HepG2 (cell line): ENCODE results near the gene TMEM97. TPM values are rescaled to one million over a fixed set of nuclear protein-coding genes. Genes with fewer than 3 reads are reported as not detected.
A peak's percentile ranks its signal among the peaks of the same experiment; 100 is the strongest.

Experiments used
- ADNP ChIP-seq: sonication (generic); formaldehyde crosslinking; IDR thresholded peaks from 2 replicates; pipeline ENCODE4 v1.4.0; 2020; ENCODE audit warnings: missing genetic modification reagents
- KLF16 ChIP-seq, 2 experiments: sonication (generic) in 1 of 2; formaldehyde crosslinking in 1 of 2; IDR thresholded peaks; 2 replicates each; pipeline versions ENCODE4 v1.6.1 to v1.8.0; 2016 to 2023; ENCODE audit warnings: missing genetic modification reagents in 2 of 2, missing compliant biosample characterization in 1 of 2
- MAFK ChIP-seq, 2 experiments: IDR thresholded peaks in 1 of 2; conservative IDR thresholded peaks in 1 of 2; 2 replicates each; pipeline ENCODE4 v1.6.1; 2011; ENCODE audit warnings: improper control_type of control experiment in 2 of 2, low read length in 2 of 2
- MED1 ChIP-seq: sonication (generic); formaldehyde crosslinking; IDR thresholded peaks from 2 replicates; pipeline ENCODE4 v1.4.0; 2020; ENCODE audit warnings: missing genetic modification reagents
- PAX8 ChIP-seq: sonication (generic); formaldehyde crosslinking; IDR thresholded peaks from 2 replicates; pipeline ENCODE4 v1.8.0; 2022; ENCODE audit warnings: mild to moderate bottlenecking, missing genetic modification reagents, borderline replicate concordance
- PRPF4 ChIP-seq: fragments of 200-400 bp; formaldehyde crosslinking; IDR thresholded peaks from 2 replicates; pipeline ENCODE4 v1.6.1; 2016; ENCODE audit warnings: low read length, low read depth; ENCODE audit not compliant: poor library complexity, severe bottlenecking
- REPIN1 ChIP-seq: sonication (generic); formaldehyde crosslinking; IDR thresholded peaks from 2 replicates; pipeline ENCODE4 v1.8.0; 2022; ENCODE audit warnings: missing genetic modification reagents, low read depth, mild to moderate bottlenecking, borderline replicate concordance
- SUZ12 ChIP-seq: fragments of 150-350 bp; IDR thresholded peaks from 2 replicates; pipeline ENCODE4 v1.6.1; 2014; ENCODE audit warnings: low read depth, low read length
- YY1 ChIP-seq: IDR thresholded peaks from 2 replicates; pipeline ENCODE4 v1.6.1; 2011; ENCODE audit warnings: low read length, low read depth, moderate library complexity, mild to moderate bottlenecking; ENCODE audit not compliant: insufficient read depth, insufficient replicate concordance
- ZBTB7A ChIP-seq: sonication (generic); formaldehyde crosslinking; IDR thresholded peaks from 2 replicates; pipeline ENCODE4 v1.8.0; 2022; ENCODE audit warnings: mild to moderate bottlenecking, missing genetic modification reagents
- ZFYVE20 ChIP-seq: sonication (generic); formaldehyde crosslinking; IDR thresholded peaks from 2 replicates; pipeline ENCODE4 v1.8.0; 2023; ENCODE audit warnings: low read depth, mild to moderate bottlenecking, moderate library complexity, missing genetic modification reagents, borderline replicate concordance
- ZMYM2 ChIP-seq: sonication (generic); formaldehyde crosslinking; IDR thresholded peaks from 2 replicates; pipeline ENCODE4 v1.8.0; 2022; ENCODE audit warnings: mild to moderate bottlenecking, missing genetic modification reagents
- ZNF225 ChIP-seq: sonication (generic); formaldehyde crosslinking; IDR thresholded peaks from 2 replicates; pipeline ENCODE4 v1.4.0; 2020; ENCODE audit warnings: mild to moderate bottlenecking, missing genetic modification reagents
- ZNF441 ChIP-seq: sonication (generic); formaldehyde crosslinking; IDR thresholded peaks from 2 replicates; pipeline ENCODE4 v1.7.0; 2021; ENCODE audit warnings: missing genetic modification reagents, borderline replicate concordance
- ZNF629 ChIP-seq: sonication (generic); formaldehyde crosslinking; conservative IDR thresholded peaks from 2 replicates; pipeline ENCODE4 v1.5.0; 2020; ENCODE audit warnings: missing genetic modification reagents
- polyA plus RNA-seq, 8 experiments: library from polyadenylated mRNA; depleted of rRNA in 3 of 8; stranded (reverse) in 7 of 8; unstranded in 1 of 8; fragments of >200 nt; fragmentation: Illumina TruSeq in 4 of 8; extraction: Trizol in 4 of 8; gene quantifications; 2 replicates each; pipeline versions ENCODE4 v1.2.1 to v1.2.3, GENCODE V29; 2011 to 2016; ENCODE audit warnings: low read depth in 4 of 8, missing spikeins in 1 of 8, mixed read lengths in 1 of 8; ENCODE audit not compliant: insufficient read depth in 1 of 8
- total RNA-seq, 5 experiments: library from RNA; depleted of rRNA; stranded (reverse); fragments of >200 nt; fragmentation: Illumina TruSeq; extraction: Trizol; gene quantifications; 2 replicates each; pipeline ENCODE4 v1.2.3, GENCODE V29; 2016; ENCODE audit warnings: low read depth in 1 of 5
- TF ChIP-seq, protein P1 (sequence below): IDR thresholded peaks from 2 replicates; pipeline ENCODE4 v1.4.0; 2020; ENCODE audit warnings: mild to moderate bottlenecking, missing genetic modification reagents
- TF ChIP-seq, protein P2 (sequence below): sonication (generic); formaldehyde crosslinking; IDR thresholded peaks from 2 replicates; pipeline ENCODE4 v1.4.0; 2020; ENCODE audit warnings: mild to moderate bottlenecking, low read depth, missing genetic modification reagents
- TF ChIP-seq, protein P3 (sequence below): sonication (generic); formaldehyde crosslinking; IDR thresholded peaks from 2 replicates; pipeline ENCODE4 v1.4.0; 2020; ENCODE audit warnings: missing genetic modification reagents, borderline replicate concordance

Gene TMEM97
- total and polyA plus RNA-seq, 2 of the 13 experiments (the other 11 are each of a cell fraction or from before 2014, with no cell fraction given): 69.6 to 137 TPM

DNA sequence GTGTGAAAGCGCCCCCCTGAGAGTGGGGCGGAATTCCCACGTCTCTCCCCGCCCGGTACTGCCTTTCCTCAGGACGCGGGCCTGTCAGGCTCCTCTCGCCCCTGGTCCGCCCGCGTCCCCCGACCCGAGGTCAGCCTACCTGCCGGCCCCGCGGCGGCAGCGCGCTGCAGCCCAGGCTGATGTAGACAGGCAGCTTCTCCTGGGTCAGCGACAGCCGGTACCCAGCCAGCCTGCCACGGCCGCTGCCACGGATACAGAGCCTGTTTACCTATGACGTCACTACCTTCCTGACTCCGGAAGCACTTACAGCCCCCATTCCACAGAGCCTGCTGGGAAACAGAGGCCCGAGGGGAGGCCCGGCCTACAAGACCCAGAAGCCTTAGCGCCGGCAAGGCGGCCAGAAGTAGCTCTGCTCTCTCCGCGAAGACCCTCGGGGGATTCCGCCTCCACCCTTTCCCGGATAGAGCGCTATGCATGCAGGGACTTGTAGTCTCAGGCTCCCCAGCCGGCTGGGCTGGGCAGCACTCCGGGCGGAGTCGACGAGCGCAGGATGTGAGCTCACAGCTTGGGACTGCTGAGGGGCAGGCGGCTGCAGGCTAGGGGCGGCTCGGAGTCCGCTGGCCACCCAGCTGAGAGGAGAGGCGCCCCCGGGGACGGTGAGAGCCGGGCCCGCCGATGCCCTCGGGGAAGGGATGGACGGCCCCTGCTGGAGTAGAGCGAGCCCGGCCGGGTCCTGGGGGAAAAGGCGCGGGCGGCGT, 16.4 kb downstream of the TMEM97 start, which contains the start of the genes IFT20 and TNFAIP1 (continued):
- TF ChIP-seq, protein P1, sequence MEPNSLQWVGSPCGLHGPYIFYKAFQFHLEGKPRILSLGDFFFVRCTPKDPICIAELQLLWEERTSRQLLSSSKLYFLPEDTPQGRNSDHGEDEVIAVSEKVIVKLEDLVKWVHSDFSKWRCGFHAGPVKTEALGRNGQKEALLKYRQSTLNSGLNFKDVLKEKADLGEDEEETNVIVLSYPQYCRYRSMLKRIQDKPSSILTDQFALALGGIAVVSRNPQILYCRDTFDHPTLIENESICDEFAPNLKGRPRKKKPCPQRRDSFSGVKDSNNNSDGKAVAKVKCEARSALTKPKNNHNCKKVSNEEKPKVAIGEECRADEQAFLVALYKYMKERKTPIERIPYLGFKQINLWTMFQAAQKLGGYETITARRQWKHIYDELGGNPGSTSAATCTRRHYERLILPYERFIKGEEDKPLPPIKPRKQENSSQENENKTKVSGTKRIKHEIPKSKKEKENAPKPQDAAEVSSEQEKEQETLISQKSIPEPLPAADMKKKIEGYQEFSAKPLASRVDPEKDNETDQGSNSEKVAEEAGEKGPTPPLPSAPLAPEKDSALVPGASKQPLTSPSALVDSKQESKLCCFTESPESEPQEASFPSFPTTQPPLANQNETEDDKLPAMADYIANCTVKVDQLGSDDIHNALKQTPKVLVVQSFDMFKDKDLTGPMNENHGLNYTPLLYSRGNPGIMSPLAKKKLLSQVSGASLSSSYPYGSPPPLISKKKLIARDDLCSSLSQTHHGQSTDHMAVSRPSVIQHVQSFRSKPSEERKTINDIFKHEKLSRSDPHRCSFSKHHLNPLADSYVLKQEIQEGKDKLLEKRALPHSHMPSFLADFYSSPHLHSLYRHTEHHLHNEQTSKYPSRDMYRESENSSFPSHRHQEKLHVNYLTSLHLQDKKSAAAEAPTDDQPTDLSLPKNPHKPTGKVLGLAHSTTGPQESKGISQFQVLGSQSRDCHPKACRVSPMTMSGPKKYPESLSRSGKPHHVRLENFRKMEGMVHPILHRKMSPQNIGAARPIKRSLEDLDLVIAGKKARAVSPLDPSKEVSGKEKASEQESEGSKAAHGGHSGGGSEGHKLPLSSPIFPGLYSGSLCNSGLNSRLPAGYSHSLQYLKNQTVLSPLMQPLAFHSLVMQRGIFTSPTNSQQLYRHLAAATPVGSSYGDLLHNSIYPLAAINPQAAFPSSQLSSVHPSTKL (CRISPR knock-in tag): peak; percentile 51
- TF ChIP-seq PAX8 (CRISPR knock-in tag): 0 out of 2 replicates have a peak, but pooled peaks have one; percentile 30
- 0 out of 2 replicates have a peak, but pooled peaks have one; percentile 6 for TF ChIP-seq ZNF225 (CRISPR knock-in tag)
- no peak for TF ChIP-seq ADNP
- TF ChIP-seq MAFK (conservative IDR thresholded peaks at IDR 0.05 in 1 of 2, IDR thresholded peaks at IDR 0.05 in 1 of 2; ENCODE audit: low read length in 2 of 2): no peak
- peak; percentile 72; the same call in 1 of the 2 replicates for TF ChIP-seq REPIN1 (CRISPR knock-in tag)
- TF ChIP-seq YY1: peak; percentile 82
- TF ChIP-seq ZNF629 (CRISPR knock-in tag): 0 out of 2 replicates have a peak, but pooled peaks have one; percentile 4
- TF ChIP-seq, protein P2, sequence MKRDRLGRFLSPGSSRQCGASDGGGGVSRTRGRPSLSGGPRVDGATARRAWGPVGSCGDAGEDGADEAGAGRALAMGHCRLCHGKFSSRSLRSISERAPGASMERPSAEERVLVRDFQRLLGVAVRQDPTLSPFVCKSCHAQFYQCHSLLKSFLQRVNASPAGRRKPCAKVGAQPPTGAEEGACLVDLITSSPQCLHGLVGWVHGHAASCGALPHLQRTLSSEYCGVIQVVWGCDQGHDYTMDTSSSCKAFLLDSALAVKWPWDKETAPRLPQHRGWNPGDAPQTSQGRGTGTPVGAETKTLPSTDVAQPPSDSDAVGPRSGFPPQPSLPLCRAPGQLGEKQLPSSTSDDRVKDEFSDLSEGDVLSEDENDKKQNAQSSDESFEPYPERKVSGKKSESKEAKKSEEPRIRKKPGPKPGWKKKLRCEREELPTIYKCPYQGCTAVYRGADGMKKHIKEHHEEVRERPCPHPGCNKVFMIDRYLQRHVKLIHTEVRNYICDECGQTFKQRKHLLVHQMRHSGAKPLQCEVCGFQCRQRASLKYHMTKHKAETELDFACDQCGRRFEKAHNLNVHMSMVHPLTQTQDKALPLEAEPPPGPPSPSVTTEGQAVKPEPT (CRISPR knock-in tag): peak; percentile 77; the same call in 1 of the 2 replicates
- TF ChIP-seq MED1 (CRISPR knock-in tag): peak; percentile 53; the same call in 1 of the 2 replicates
- TF ChIP-seq, protein P3, sequence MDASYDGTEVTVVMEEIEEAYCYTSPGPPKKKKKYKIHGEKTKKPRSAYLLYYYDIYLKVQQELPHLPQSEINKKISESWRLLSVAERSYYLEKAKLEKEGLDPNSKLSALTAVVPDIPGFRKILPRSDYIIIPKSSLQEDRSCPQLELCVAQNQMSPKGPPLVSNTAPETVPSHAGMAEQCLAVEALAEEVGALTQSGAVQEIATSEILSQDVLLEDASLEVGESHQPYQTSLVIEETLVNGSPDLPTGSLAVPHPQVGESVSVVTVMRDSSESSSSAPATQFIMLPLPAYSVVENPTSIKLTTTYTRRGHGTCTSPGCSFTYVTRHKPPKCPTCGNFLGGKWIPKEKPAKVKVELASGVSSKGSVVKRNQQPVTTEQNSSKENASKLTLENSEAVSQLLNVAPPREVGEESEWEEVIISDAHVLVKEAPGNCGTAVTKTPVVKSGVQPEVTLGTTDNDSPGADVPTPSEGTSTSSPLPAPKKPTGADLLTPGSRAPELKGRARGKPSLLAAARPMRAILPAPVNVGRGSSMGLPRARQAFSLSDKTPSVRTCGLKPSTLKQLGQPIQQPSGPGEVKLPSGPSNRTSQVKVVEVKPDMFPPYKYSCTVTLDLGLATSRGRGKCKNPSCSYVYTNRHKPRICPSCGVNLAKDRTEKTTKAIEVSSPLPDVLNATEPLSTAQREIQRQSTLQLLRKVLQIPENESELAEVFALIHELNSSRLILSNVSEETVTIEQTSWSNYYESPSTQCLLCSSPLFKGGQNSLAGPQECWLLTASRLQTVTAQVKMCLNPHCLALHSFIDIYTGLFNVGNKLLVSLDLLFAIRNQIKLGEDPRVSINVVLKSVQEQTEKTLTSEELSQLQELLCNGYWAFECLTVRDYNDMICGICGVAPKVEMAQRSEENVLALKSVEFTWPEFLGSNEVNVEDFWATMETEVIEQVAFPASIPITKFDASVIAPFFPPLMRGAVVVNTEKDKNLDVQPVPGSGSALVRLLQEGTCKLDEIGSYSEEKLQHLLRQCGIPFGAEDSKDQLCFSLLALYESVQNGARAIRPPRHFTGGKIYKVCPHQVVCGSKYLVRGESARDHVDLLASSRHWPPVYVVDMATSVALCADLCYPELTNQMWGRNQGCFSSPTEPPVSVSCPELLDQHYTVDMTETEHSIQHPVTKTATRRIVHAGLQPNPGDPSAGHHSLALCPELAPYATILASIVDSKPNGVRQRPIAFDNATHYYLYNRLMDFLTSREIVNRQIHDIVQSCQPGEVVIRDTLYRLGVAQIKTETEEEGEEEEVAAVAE: peak; percentile 22; the same call in 1 of the 2 replicates
- TF ChIP-seq ZFYVE20 (CRISPR knock-in tag): no peak
- peak; percentile 82; the same call in 1 of the 2 replicates for TF ChIP-seq ZBTB7A (CRISPR knock-in tag)
- peak; percentile 86; the same call in 1 of the 2 replicates for TF ChIP-seq ZNF441 (CRISPR knock-in tag)
- TF ChIP-seq SUZ12: peak; percentile 90
- TF ChIP-seq KLF16 (CRISPR knock-in tag; IDR thresholded peaks at IDR 0.05): peak in 1 of 2 experiments; percentile 86; a peak in 2 of 4 replicates
- TF ChIP-seq ZMYM2 (CRISPR knock-in tag): no peak
- no peak for TF ChIP-seq PRPF4
